HEK293 (cell line): ENCODE results near the gene CASKIN2.

ENCODE experiments used
- CTCF ChIA-PET: fragments of 350-600 bp; formaldehyde crosslinking; extraction: SDS; loops from one replicate; lab custom pipeline; 2021; ENCODE audit warnings: antibody characterized with exemption; lab: Yijun Ruan, JAX
- POLR2A ChIA-PET: fragments of 300-600 bp; formaldehyde crosslinking; extraction: SDS; loops from one replicate; lab custom pipeline; 2020; ENCODE audit warnings: antibody characterized with exemption, inconsistent platforms; lab: Yijun Ruan, JAX
- H3K27ac ChIP-seq: fragments of 200-500 bp; sonication (Bioruptor generic); 2 replicates; pipeline ENCODE4 v1.5.1; 2014; ENCODE audit warnings: low read depth, low read length, control low read depth, inconsistent platforms; ENCODE audit errors: extremely low read depth
- H3K36me3 ChIP-seq, 2 experiments: fragments of 200-500 bp in 1 of 2; sonication (Bioruptor generic) in 1 of 2; 1 replicate in 1 of 2; 2 replicates in 1 of 2; pipeline ENCODE4 v1.5.1; 2014 to 2017; ENCODE audit warnings: inconsistent platforms in 2 of 2, low read length in 2 of 2; ENCODE audit not compliant: control insufficient read depth in 2 of 2, insufficient read depth in 1 of 2
- H3K4me1 ChIP-seq: fragments of 200-500 bp; sonication (Bioruptor generic); 2 replicates; pipeline ENCODE4 v1.5.1; 2014; ENCODE audit warnings: mild to moderate bottlenecking, low read length, inconsistent platforms; ENCODE audit not compliant: control insufficient read depth, insufficient read depth
- H3K4me3 ChIP-seq: 2 replicates; pipeline ENCODE4 v1.5.1; 2011; ENCODE audit warnings: low read depth, mild to moderate bottlenecking, control low read depth, low read length, moderate library complexity
- H3K9me3 ChIP-seq: fragments of 200-500 bp; sonication (Bioruptor generic); 2 replicates; pipeline ENCODE4 v1.5.1; 2014; ENCODE audit warnings: low read depth, low read length, inconsistent platforms; ENCODE audit not compliant: control insufficient read depth, insufficient read depth
- EGR2 ChIP-seq: fragments of 450-650 bp; formaldehyde crosslinking; IDR thresholded peaks from 2 replicates; pipeline ENCODE4 v1.5.1; 2016; ENCODE audit warnings: low read depth, missing biosample characterization, missing genetic modification characterization
- FEZF1 ChIP-seq: fragments of 450-650 bp; formaldehyde crosslinking; IDR thresholded peaks from 2 replicates; pipeline ENCODE4 v1.5.1; 2016; ENCODE audit warnings: missing biosample characterization, missing genetic modification characterization
- GLIS1 ChIP-seq: fragments of 450-650 bp; formaldehyde crosslinking; IDR thresholded peaks from 2 replicates; pipeline ENCODE4 v1.5.1; 2016; ENCODE audit warnings: missing biosample characterization, missing genetic modification characterization
- GLIS2 ChIP-seq: fragments of 450-650 bp; formaldehyde crosslinking; IDR thresholded peaks from 2 replicates; pipeline ENCODE4 v1.5.1; 2016; ENCODE audit warnings: missing biosample characterization, missing genetic modification characterization
- KLF16 ChIP-seq: fragments of 450-650 bp; formaldehyde crosslinking; IDR thresholded peaks from 2 replicates; pipeline ENCODE4 v1.5.1; 2017; ENCODE audit warnings: missing biosample characterization, missing genetic modification characterization
- RBAK ChIP-seq: fragments of 450-650 bp; formaldehyde crosslinking; IDR thresholded peaks from 2 replicates; pipeline ENCODE4 v1.5.1; 2016; ENCODE audit warnings: missing biosample characterization, missing genetic modification characterization
- REPIN1 ChIP-seq: fragments of 450-650 bp; formaldehyde crosslinking; IDR thresholded peaks from 2 replicates; pipeline ENCODE4 v1.5.1; 2017; ENCODE audit warnings: missing biosample characterization, missing genetic modification characterization, low read depth
- TCF7L2 ChIP-seq: IDR thresholded peaks from 2 replicates; pipeline ENCODE4 v1.6.1; 2011; ENCODE audit warnings: low read depth, mild to moderate bottlenecking, inconsistent platforms, low read length, moderate library complexity, borderline replicate concordance
- ZBTB11 ChIP-seq: fragments of 450-650 bp; formaldehyde crosslinking; conservative IDR thresholded peaks from 2 replicates; pipeline ENCODE4 v1.5.1; 2016; ENCODE audit warnings: low read depth, missing biosample characterization, missing genetic modification characterization
- ZBTB8A ChIP-seq: fragments of 450-650 bp; formaldehyde crosslinking; IDR thresholded peaks from 2 replicates; pipeline ENCODE4 v1.5.1; 2016; ENCODE audit warnings: missing biosample characterization, missing genetic modification characterization
- ZFHX2 ChIP-seq: fragments of 450-650 bp; formaldehyde crosslinking; conservative IDR thresholded peaks from 2 replicates; pipeline ENCODE4 v1.5.1; 2016; ENCODE audit warnings: missing biosample characterization, missing genetic modification characterization
- ZFP69B ChIP-seq: fragments of 450-650 bp; formaldehyde crosslinking; IDR thresholded peaks from 2 replicates; pipeline ENCODE4 v1.5.1; 2016; ENCODE audit warnings: missing biosample characterization, missing genetic modification characterization
- ZIC2 ChIP-seq: fragments of 450-650 bp; formaldehyde crosslinking; IDR thresholded peaks from 2 replicates; pipeline ENCODE4 v1.5.1; 2016; ENCODE audit warnings: missing biosample characterization, missing genetic modification characterization
- ZNF112 ChIP-seq: fragments of 450-650 bp; formaldehyde crosslinking; IDR thresholded peaks from 2 replicates; pipeline ENCODE4 v1.5.0; 2017; ENCODE audit warnings: missing biosample characterization, missing genetic modification characterization
- ZNF114 ChIP-seq: fragments of 450-650 bp; formaldehyde crosslinking; IDR thresholded peaks from 2 replicates; pipeline ENCODE4 v1.5.0; 2017; ENCODE audit warnings: missing biosample characterization, missing genetic modification characterization
- ZNF404 ChIP-seq: fragments of 450-650 bp; formaldehyde crosslinking; IDR thresholded peaks from 2 replicates; pipeline ENCODE4 v1.5.1; 2017; ENCODE audit warnings: missing biosample characterization, missing genetic modification characterization
- ZNF548 ChIP-seq: fragments of 450-650 bp; formaldehyde crosslinking; IDR thresholded peaks from 2 replicates; pipeline ENCODE4 v1.5.1; 2016; ENCODE audit warnings: missing biosample characterization, missing genetic modification characterization
- ZNF843 ChIP-seq: fragments of 450-650 bp; formaldehyde crosslinking; IDR thresholded peaks from 2 replicates; pipeline ENCODE4 v1.5.1; 2016; ENCODE audit warnings: missing biosample characterization, missing genetic modification characterization
- TF ChIP-seq, protein P1 (sequence below): fragments of 450-650 bp; formaldehyde crosslinking; IDR thresholded peaks from 2 replicates; pipeline ENCODE4 v1.5.1; 2016; ENCODE audit warnings: missing biosample characterization, missing genetic modification characterization
- TF ChIP-seq, protein P2 (sequence below): fragments of 450-650 bp; formaldehyde crosslinking; IDR thresholded peaks from 2 replicates; pipeline ENCODE4; 2016; ENCODE audit warnings: missing biosample characterization, missing genetic modification characterization

CASKIN2 gene

DNA sequence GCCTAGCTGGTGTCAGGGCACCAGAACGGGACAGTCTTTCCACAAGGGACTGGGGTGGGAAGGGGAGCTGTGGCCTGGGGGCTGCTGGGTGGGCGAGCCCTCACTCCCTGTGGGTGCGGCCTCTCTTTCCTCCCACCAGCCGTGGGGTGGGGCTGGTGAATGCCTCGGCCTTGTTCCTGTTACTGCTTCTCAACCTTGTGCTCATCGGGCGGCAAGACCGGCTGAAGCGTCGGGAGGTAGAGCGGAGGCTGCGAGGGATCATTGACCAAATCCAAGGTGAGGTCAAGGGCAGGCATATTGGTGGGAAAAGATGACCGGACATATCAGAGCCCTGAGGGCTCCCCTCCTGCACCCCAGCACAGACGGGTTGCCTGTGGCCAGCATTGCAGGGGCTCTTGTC lies 29.2 kb downstream of the CASKIN2 start:
- Histone ChIP-seq H3K36me3 (peaks cover 0 to 22% of the 10 kb centered on the region in 2 experiments; a peak in 2 of 3 replicates), H3K4me1 (no peaks in the 10 kb centered on the region), H3K27ac (no peak overlapping the region), H3K9me3 (no peaks in the 10 kb centered on the region)
- CTCF ChIA-PET: interaction anchor here (0.6 kb wide), 2 partner anchors 360 to 1828 kb away, joined by 3 to 4 read pairs; no protein-coding TSS in a partner anchor
- POLR2A ChIA-PET: interaction anchor here (1.6 kb wide), 1 partner anchor 10 kb away, joined by 5 read pairs; no protein-coding TSS in a partner anchor
- TF ChIP-seq ZFHX2 (tag by site-specific recombination) (peak; percentile 30; the same call in 1 of the 2 replicates), ZFP69B (tag by site-specific recombination) (no peak), ZNF112 (tag by site-specific recombination) (no peak), ZNF114 (tag by site-specific recombination) (no peak), EGR2 (tag by site-specific recombination) (peak; percentile 23; the same call in 1 of the 2 replicates)
- TF ChIP-seq, all 188 proteins: peak for 2
- no peak overlapping the region for H3K4me3 ChIP-seq

DNA sequence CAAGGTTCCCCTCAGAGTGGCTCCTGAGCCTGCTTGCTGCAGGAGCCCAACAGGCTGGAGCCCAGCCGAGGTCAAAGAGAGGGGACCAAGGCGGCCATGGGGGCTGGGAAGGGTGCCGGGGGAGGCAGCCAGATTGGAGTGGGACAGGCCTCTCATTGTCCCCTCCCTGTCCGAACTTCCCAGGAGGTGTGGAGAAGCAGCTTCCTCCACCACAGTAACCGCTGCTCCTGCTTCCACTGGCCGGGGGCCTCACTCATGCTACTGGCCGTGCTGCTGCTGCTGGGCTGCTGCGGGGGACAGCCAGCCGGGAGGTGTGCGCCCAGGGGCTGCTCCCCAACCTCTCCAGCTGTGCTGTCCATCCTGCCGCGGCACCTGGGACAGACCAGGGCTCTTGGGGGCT lies 29.6 kb downstream of the CASKIN2 start:
- no peak overlapping the region for H3K4me3 ChIP-seq
- H3K36me3 ChIP-seq: peaks cover 0 to 18% of the 10 kb centered on the region in 2 experiments; a peak in 2 of 3 replicates
- H3K4me1 ChIP-seq: no peaks in the 10 kb centered on the region
- TF ChIP-seq RBAK (tag by site-specific recombination) (no peak), ZNF843 (tag by site-specific recombination) (no peak), ZIC2 (no peak), TCF7L2 (no peak), ZNF404 (no peak), GLIS1 (tag by site-specific recombination) (no peak), REPIN1 (tag by site-specific recombination) (no peak), ZBTB11 (tag by site-specific recombination) (no peak), ZNF548 (no peak), ZBTB8A (no peak), FEZF1 (no peak), GLIS2 (tag by site-specific recombination) (no peak), KLF16 (tag by site-specific recombination) (no peak)
- TF ChIP-seq, protein P1, sequence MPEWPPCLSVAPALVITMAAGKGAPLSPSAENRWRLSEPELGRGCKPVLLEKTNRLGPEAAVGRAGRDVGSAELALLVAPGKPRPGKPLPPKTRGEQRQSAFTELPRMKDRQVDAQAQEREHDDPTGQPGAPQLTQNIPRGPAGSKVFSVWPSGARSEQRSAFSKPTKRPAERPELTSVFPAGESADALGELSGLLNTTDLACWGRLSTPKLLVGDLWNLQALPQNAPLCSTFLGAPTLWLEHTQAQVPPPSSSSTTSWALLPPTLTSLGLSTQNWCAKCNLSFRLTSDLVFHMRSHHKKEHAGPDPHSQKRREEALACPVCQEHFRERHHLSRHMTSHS (tag by site-specific recombination): no peak
- TF ChIP-seq, protein P2, sequence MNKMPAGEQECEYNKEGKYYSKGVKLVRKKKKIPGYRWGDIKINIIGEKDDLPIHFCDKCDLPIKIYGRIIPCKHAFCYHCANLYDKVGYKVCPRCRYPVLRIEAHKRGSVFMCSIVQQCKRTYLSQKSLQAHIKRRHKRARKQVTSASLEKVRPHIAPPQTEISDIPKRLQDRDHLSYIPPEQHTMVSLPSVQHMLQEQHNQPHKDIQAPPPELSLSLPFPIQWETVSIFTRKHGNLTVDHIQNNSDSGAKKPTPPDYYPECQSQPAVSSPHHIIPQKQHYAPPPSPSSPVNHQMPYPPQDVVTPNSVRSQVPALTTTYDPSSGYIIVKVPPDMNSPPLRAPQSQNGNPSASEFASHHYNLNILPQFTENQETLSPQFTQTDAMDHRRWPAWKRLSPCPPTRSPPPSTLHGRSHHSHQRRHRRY: no peak
- no peaks in the 10 kb centered on the region for H3K9me3 ChIP-seq
- ChIA-PET CTCF (interaction anchor here (0.6 kb wide), 1 partner anchor 1828 kb away, joined by 3 read pairs; no protein-coding TSS in a partner anchor), POLR2A (interaction anchor here (0.7 to 1.6 kb wide), 2 partner anchors 9 to 30 kb away, joined by 3 to 5 read pairs; partner anchors contain the start of gene TMEM94)
- no peak overlapping the region for H3K27ac ChIP-seq
